GM19467 (cell line): ENCODE results near the gene SLX9.
"Not testable (repeated sequence)": the region's sequence is repeated elsewhere in the genome, so short reads cannot be mapped to it uniquely, and the experiment has no call there.

Source experiments
- ATAC-seq: cut with Tn5 transposase; IDR thresholded peaks from one replicate; pipeline ENCODE4 v1.9.1; 2021; ENCODE audit warnings: mild to moderate bottlenecking, moderate library complexity; ENCODE audit not compliant: unreplicated experiment

SLX9 gene

GRCh38 chr21:44972821-44973220 lies 33.0 kb downstream of the SLX9 start:
- ATAC-seq: no peak

GRCh38 chr21:44973598-44973997 lies 33.8 kb downstream of the SLX9 start:
- no peak for ATAC-seq

- no peak for ATAC-seq
These were observed 34.8 kb downstream of the SLX9 start for GRCh38 chr21:44974676-44975075.

- no peak for ATAC-seq
These were observed 36.1 kb downstream of the SLX9 start for GRCh38 chr21:44975720-44976555.

- not testable (repeated sequence) for ATAC-seq
These were observed 36.9 kb downstream of the SLX9 start for GRCh38 chr21:44976556-44977393.

GRCh38 chr21:44977616-44978340 lies 37.9 kb downstream of the SLX9 start:
- no peak for ATAC-seq

- no peak for ATAC-seq
These were observed 40.1 kb downstream of the SLX9 start for GRCh38 chr21:44979687-44980561.

GRCh38 chr21:44980562-44981489 lies 41.0 kb downstream of the SLX9 start:
- ATAC-seq: no peak

GRCh38 chr21:44982558-44983250 lies 42.9 kb downstream of the SLX9 start:
- ATAC-seq: no peak

- ATAC-seq: no peak
These were observed 43.8 kb downstream of the SLX9 start for GRCh38 chr21:44983421-44984206.

- no peak for ATAC-seq
These were observed 44.6 kb downstream of the SLX9 start for GRCh38 chr21:44984428-44984791.

- ATAC-seq: no peak
These were observed 45.1 kb downstream of the SLX9 start for GRCh38 chr21:44984792-44985440.

- ATAC-seq: no peak
These were observed 45.9 kb downstream of the SLX9 start for GRCh38 chr21:44985441-44986401.

GRCh38 chr21:44986471-44987291 lies 46.9 kb downstream of the SLX9 start:
- ATAC-seq: no peak

GRCh38 chr21:44987301-44987885 lies 47.6 kb downstream of the SLX9 start:
- no peak for ATAC-seq
